ENCODE results near the gene TAMALIN.

DNA sequence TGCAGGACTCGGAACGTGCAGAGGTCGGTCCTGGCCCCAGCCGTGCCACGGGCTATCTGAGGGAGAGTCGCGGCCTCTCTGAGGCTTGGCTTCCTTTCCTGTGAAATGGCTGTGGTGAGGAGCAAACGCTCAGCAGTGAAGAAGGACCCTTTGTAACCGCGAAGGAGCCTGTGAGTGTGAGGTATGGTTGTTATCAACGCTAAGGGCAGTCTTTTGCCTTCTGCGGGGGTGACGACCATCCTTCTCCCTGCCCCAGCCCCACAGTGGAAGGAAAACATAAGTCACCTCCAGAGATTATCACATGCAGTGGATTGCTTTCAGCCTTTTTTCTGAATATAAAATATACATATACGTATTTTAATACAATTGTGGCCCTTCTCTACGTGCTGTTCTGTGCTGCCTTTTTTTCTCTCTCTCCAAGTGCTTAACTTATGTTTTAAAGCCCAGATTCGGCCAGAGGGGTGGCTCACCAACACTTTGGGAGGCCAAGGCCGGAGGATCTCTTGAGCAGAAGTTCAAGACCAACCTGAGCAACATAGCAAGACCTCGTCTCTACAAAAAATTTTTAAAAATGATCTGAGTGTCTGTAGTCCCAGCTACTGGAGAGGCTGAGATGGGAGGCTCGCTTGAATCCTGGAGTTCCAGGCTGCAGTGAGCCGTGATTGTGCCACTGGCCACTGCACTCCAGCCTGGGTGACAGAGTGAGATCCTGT, 17.4 kb downstream of the TAMALIN start:
- TF ChIP-seq, protein P1, sequence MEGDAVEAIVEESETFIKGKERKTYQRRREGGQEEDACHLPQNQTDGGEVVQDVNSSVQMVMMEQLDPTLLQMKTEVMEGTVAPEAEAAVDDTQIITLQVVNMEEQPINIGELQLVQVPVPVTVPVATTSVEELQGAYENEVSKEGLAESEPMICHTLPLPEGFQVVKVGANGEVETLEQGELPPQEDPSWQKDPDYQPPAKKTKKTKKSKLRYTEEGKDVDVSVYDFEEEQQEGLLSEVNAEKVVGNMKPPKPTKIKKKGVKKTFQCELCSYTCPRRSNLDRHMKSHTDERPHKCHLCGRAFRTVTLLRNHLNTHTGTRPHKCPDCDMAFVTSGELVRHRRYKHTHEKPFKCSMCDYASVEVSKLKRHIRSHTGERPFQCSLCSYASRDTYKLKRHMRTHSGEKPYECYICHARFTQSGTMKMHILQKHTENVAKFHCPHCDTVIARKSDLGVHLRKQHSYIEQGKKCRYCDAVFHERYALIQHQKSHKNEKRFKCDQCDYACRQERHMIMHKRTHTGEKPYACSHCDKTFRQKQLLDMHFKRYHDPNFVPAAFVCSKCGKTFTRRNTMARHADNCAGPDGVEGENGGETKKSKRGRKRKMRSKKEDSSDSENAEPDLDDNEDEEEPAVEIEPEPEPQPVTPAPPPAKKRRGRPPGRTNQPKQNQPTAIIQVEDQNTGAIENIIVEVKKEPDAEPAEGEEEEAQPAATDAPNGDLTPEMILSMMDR (IDR thresholded peaks at IDR 0.05): peak in 2 of 6 experiments; percentile 36 to 45
- TF ChIP-seq POLR2A (IDR thresholded peaks at IDR 0.05): no peak

Data from thyroid gland (tissue), 4 donors.